ENCODE measurements around the gene SPPL2C.

DNA sequence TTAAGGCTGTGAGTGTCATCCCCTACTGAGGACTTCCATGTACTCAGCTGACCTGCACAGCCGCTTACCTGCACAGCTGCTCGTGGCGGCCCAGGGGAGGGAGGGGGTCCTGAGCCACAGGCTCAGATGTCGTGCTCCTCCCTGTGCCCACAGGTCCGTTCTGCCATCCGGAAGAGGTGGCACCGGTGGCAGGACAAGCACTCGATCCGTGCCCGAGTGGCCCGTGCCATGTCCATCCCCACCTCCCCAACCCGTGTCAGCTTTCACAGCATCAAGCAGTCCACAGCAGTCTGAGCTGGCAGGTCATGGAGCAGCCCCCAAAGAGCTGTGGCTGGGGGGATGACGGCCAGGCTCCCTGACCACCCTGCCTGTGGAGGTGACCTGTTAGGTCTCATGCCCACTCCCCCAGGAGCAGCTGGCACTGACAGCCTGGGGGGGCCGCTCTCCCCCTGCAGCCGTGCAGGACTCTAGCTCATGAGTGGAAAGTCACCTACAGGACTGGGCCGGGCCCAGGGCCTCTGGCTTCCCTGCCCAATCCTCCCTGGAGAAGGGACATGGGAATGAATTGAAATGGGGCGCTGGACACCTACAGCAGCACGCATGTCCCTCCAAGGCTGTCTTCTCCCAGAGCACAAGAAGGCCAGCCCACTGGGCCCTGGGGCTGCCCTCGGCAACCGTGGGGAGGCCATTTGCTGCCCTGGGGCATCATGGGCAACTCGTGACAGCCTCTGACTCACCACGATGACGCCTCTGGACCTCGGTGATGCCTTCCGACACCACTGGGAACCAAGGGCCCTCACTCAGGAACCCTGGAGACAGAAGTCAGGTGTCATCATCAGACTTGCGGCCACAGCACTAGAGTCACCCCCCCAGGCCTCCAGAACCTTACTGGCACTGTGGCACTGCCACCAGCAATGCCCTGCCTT is 9.9 kb upstream of the SPPL2C start:
- TF ChIP-seq, protein P1, sequence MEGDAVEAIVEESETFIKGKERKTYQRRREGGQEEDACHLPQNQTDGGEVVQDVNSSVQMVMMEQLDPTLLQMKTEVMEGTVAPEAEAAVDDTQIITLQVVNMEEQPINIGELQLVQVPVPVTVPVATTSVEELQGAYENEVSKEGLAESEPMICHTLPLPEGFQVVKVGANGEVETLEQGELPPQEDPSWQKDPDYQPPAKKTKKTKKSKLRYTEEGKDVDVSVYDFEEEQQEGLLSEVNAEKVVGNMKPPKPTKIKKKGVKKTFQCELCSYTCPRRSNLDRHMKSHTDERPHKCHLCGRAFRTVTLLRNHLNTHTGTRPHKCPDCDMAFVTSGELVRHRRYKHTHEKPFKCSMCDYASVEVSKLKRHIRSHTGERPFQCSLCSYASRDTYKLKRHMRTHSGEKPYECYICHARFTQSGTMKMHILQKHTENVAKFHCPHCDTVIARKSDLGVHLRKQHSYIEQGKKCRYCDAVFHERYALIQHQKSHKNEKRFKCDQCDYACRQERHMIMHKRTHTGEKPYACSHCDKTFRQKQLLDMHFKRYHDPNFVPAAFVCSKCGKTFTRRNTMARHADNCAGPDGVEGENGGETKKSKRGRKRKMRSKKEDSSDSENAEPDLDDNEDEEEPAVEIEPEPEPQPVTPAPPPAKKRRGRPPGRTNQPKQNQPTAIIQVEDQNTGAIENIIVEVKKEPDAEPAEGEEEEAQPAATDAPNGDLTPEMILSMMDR (IDR thresholded peaks at IDR 0.05) = no peak
- TF ChIP-seq POLR2A (IDR thresholded peaks at IDR 0.05) = no peak

Measured in gastroesophageal sphincter (tissue), 3 donors.